Esophagus squamous epithelium (tissue), 4 donors: ENCODE data around the gene RASAL2.

Experiments
- POLR2A ChIP-seq, 4 donors: fragments of 450-650 bp; IDR thresholded peaks; one replicate each; pipeline ENCODE4 v1.6.1; 2017; ENCODE audit warnings: antibody characterized with exemption in 4 of 4, mild to moderate bottlenecking in 4 of 4, moderate library complexity in 3 of 4
- TF ChIP-seq, protein P1 (sequence below), 6 experiments: fragments of 450-650 bp in 4 of 6; fragments of 200-600 bp in 2 of 6; sonication (generic) in 2 of 6; IDR thresholded peaks; one replicate each; pipeline ENCODE4 v1.5.1; 2016 to 2019; ENCODE audit warnings: antibody characterized with exemption in 6 of 6, mild to moderate bottlenecking in 4 of 6, moderate library complexity in 4 of 6

DNA sequence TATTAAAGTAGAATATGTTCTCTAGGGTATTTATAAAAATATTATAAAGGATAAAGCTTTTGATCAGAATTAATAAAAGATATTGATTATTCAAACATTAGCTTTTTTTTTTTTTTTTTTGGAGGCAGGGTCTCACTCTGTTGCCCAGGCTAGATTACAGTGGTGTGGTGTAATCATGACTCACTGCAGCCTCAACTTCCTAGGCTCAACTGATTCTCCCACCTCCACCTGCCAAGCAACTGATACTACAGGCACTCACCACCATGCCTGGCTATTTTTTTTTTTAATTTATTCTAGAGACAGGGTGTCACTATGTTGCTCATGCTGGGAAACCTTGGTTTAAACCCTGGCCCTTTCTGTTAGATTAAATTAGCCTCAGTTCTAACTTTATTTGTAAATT is 214.5 kb downstream of the RASAL2 start:
- TF ChIP-seq, protein P1, sequence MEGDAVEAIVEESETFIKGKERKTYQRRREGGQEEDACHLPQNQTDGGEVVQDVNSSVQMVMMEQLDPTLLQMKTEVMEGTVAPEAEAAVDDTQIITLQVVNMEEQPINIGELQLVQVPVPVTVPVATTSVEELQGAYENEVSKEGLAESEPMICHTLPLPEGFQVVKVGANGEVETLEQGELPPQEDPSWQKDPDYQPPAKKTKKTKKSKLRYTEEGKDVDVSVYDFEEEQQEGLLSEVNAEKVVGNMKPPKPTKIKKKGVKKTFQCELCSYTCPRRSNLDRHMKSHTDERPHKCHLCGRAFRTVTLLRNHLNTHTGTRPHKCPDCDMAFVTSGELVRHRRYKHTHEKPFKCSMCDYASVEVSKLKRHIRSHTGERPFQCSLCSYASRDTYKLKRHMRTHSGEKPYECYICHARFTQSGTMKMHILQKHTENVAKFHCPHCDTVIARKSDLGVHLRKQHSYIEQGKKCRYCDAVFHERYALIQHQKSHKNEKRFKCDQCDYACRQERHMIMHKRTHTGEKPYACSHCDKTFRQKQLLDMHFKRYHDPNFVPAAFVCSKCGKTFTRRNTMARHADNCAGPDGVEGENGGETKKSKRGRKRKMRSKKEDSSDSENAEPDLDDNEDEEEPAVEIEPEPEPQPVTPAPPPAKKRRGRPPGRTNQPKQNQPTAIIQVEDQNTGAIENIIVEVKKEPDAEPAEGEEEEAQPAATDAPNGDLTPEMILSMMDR (IDR thresholded peaks at IDR 0.05): no peak
- no peak for TF ChIP-seq POLR2A (IDR thresholded peaks at IDR 0.05)
